Upper lobe of right lung (tissue), 1 donor: ENCODE measurements around the gene NLRP2B. TPM values are rescaled to one million over a fixed set of nuclear protein-coding genes. Genes with fewer than 3 reads are reported as not detected.
"Not testable (repeated sequence)": the region's sequence is repeated elsewhere in the genome, so short reads cannot be mapped to it uniquely, and the experiment has no call there.

ENCODE experiments used
- ATAC-seq: fragments of 200-7000 bp; cut with Tn5 transposase; one replicate; pipeline ENCODE4 v1.9.1; 2020; ENCODE audit warnings: mild to moderate bottlenecking, moderate library complexity
- DNase-seq: peaks from one replicate; pipeline ENCODE4 v3.0.0-alpha.2; 2020
- H3K27ac ChIP-seq: fragments of 200-600 bp; one replicate; pipeline ENCODE4 v1.8.0; 2022
- H3K27me3 ChIP-seq: fragments of 200-600 bp; one replicate; pipeline ENCODE4 v1.8.0; 2022; ENCODE audit warnings: mild to moderate bottlenecking
- H3K36me3 ChIP-seq: fragments of 200-600 bp; one replicate; pipeline ENCODE4 v1.8.0; 2022
- H3K4me1 ChIP-seq: fragments of 200-600 bp; one replicate; pipeline ENCODE4 v1.8.0; 2022
- H3K4me3 ChIP-seq: fragments of 200-600 bp; one replicate; pipeline ENCODE4 v1.8.0; 2022; ENCODE audit warnings: mild to moderate bottlenecking
- H3K9me3 ChIP-seq: fragments of 200-600 bp; one replicate; pipeline ENCODE4 v1.8.0; 2022
- CTCF ChIP-seq: fragments of 200-600 bp; IDR thresholded peaks from one replicate; pipeline ENCODE4 v1.8.0; 2022; ENCODE audit warnings: antibody characterized with exemption
- intact Hi-C: fragments of 100-400 bp; cut with DNase I; formaldehyde crosslinking; loops from one replicate; pipeline ENCODE4 v1.11.0; 2022
- total RNA-seq: library from RNA; stranded (reverse); fragmentation: NEBNext Ultra II Directional; extraction: Animal tissue kit (Norgen Biotek cat#: 25700); gene quantifications from one replicate; pipeline ENCODE4 v1.2.1, GENCODE V29; 2021
- donor health status: DM: no; HTN: yes; CAD: no; lungs with severe emphysema.

NLRP2B gene
- total RNA-seq, 1 donor from 2014 or later: not detected

- ATAC-seq (no peak), DNase-seq (no peak)
- Histone ChIP-seq H3K27me3 (no peaks in the 10 kb centered on the region), H3K4me3 (no peak overlapping the region), H3K4me1 (no peaks in the 10 kb centered on the region), H3K27ac (no peak overlapping the region), H3K9me3 (no peaks in the 10 kb centered on the region), H3K36me3 (no peaks in the 10 kb centered on the region)
- TF ChIP-seq CTCF: no peak
- intact Hi-C loops: no loop called here
Observed at GRCh38 chrX:57651169-57651919, 28.7 kb downstream of the NLRP2B start.

GRCh38 chrX:57647020-57647419, 33.0 kb downstream of the NLRP2B start:
- Histone ChIP-seq H3K4me3 (no peak overlapping the region), H3K27ac (no peak overlapping the region), H3K9me3 (no peaks in the 10 kb centered on the region), H3K27me3 (no peaks in the 10 kb centered on the region), H3K4me1 (no peaks in the 10 kb centered on the region), H3K36me3 (no peaks in the 10 kb centered on the region)
- intact Hi-C loops: no loop called here
- DNase-seq (no peak), ATAC-seq (no peak)
- TF ChIP-seq CTCF: no peak

- DNase-seq (no peak), ATAC-seq (no peak)
- Histone ChIP-seq H3K9me3 (no peaks in the 10 kb centered on the region), H3K4me3 (no peak overlapping the region), H3K27me3 (no peaks in the 10 kb centered on the region), H3K27ac (no peak overlapping the region), H3K4me1 (no peaks in the 10 kb centered on the region), H3K36me3 (no peaks in the 10 kb centered on the region)
- intact Hi-C loops: no loop called here
- TF ChIP-seq CTCF: no peak
Observed at GRCh38 chrX:57643698-57644097, 36.4 kb downstream of the NLRP2B start.

- Histone ChIP-seq H3K27me3 (no peaks in the 10 kb centered on the region), H3K9me3 (no peaks in the 10 kb centered on the region), H3K4me3 (no peak overlapping the region), H3K36me3 (no peaks in the 10 kb centered on the region), H3K27ac (no peak overlapping the region), H3K4me1 (no peaks in the 10 kb centered on the region)
- DNase-seq (no peak), ATAC-seq (no peak)
- intact Hi-C loops: no loop called here
- TF ChIP-seq CTCF: no peak
Observed at GRCh38 chrX:57641338-57641737, 38.7 kb downstream of the NLRP2B start.

- no peaks in the 10 kb centered on the region for H3K4me1 ChIP-seq
- no peak overlapping the region for H3K27ac ChIP-seq
- DNase-seq: no peak
- no peaks in the 10 kb centered on the region for H3K9me3 ChIP-seq
- no peak for TF ChIP-seq CTCF
- no peak for ATAC-seq
- H3K4me3 ChIP-seq: no peak overlapping the region
- no peaks in the 10 kb centered on the region for H3K27me3 ChIP-seq
- no peaks in the 10 kb centered on the region for H3K36me3 ChIP-seq
- intact Hi-C loops: no loop called here
Observed at GRCh38 chrX:57640674-57641016, 39.4 kb downstream of the NLRP2B start.

- ATAC-seq, DNase-seq, intact Hi-C loops, H3K27me3 ChIP-seq, H3K27ac ChIP-seq, H3K4me3 ChIP-seq, H3K36me3 ChIP-seq, H3K4me1 ChIP-seq, H3K9me3 ChIP-seq: not testable (repeated sequence)
Observed at GRCh38 chrX:57629438-57629837, 50.6 kb downstream of the NLRP2B start.

Other genes with a start within 250 kb of the NLRP2B start
- 7.3 TPM for gene ZXDB, start 88.2 kb downstream of the NLRP2B start, total RNA-seq
- gene ZXDA, start 230.2 kb upstream of the NLRP2B start, total RNA-seq: 5.5 TPM